NB4 (cell line): ENCODE results near the gene CPNE5.

ENCODE experiments used
- DNase-seq: peaks from one replicate; pipeline ENCODE4 v3.0.0; 2010; ENCODE audit warnings: low read depth
- H3K4me3 ChIP-seq: one replicate; pipeline ENCODE4 v1.5.1; 2011; ENCODE audit warnings: mild to moderate bottlenecking, low read depth, low read length, moderate library complexity
- CTCF ChIP-seq: IDR thresholded peaks from one replicate; pipeline ENCODE4 v1.5.1; 2012; ENCODE audit warnings: low read depth, low read length
- MYC ChIP-seq: IDR thresholded peaks from 2 replicates; pipeline ENCODE4 v1.6.1; 2011; ENCODE audit warnings: low read depth, low read length
- POLR2A ChIP-seq: IDR thresholded peaks from 2 replicates; pipeline ENCODE4 v1.6.1; 2011; ENCODE audit warnings: mild to moderate bottlenecking; ENCODE audit not compliant: insufficient read length; ENCODE audit errors: extremely low read depth
- TF ChIP-seq, protein P1 (sequence below): IDR thresholded peaks from 2 replicates; pipeline ENCODE4 v1.6.1; 2011; ENCODE audit warnings: low read depth, low read length

The CPNE5 gene

DNA sequence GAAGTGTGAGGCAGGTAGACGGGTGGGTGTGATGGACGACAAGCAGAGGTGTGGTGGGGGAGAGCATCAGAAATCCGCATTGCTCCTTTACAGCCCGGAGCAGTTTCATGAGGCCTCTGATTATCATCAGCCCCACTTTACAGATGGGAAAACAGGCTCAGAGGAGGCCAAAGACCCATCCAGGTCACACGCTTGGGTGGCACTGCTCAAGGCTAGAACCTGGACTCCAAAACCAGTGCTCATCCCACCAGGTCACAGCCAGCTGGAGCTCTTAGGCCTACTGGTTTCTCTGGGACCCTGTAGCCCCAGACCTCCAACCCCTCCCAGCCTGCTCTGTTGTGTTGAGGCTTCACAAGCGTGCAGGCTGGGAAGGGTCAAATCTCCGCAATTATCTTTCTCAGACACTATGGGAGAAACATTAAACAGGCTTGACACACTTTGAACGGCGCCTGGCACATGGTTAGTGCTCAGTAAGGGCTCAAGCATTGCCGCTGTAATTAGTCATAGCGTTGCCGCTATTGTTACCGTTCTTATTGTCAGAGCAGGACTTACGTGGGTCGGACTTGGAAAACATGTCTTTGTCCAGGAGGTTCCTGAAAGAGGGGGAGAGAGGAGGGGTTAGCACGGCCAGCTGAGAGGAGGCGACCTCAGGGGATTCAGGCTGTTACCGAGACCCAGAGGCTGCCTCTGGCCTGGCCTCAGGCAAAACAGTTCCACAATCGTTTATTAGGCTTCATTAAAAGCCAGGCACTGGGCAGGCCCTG, 16.6 kb downstream of the CPNE5 start:
- H3K4me3 ChIP-seq = no peak overlapping the region
- no peak for TF ChIP-seq POLR2A
- no peak for TF ChIP-seq MYC
- TF ChIP-seq, protein P1, sequence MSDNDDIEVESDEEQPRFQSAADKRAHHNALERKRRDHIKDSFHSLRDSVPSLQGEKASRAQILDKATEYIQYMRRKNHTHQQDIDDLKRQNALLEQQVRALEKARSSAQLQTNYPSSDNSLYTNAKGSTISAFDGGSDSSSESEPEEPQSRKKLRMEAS = no peak
- TF ChIP-seq CTCF = no peak
- no peak for DNase-seq

DNA sequence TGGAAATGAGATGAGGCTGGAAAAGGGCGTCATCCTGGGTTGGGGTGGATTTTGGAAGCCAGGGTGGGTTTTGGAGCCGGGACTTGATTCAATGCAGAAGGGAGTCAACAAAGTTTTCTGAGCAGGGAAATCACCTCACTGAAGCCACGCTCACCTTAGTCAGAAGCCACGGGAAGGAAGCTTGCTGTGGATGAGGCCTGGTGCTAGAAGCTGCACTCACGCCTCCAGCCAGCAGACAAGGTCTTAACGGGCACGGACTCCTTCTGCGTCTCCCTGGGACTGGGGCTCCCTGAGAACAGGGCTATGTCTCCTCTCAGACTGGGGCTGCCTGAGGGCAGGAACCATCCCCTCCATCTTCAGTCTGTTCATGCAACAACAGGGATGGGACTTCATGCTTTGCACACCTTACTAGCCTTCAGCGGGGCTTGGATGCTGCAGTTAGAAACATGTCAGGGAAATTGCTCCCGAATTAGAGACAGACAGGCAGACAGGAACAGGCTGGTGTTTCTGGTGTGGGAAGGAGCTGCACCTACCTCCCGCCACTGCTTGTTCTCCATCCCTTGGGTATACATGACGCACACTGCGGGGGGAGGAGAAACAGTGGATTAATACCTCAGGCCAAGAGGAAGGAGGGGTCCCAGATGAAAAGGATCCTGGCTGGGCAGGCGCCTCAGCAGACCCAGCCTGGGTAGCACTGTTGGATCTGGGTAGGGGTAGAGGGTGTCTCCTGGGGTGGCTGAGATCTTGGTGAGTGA, 17.5 kb downstream of the CPNE5 start:
- DNase-seq = no peak
- H3K4me3 ChIP-seq = no peak overlapping the region
- no peak for TF ChIP-seq POLR2A
- no peak for TF ChIP-seq CTCF
- no peak for TF ChIP-seq MYC
- TF ChIP-seq, protein P1 = no peak

GRCh38 chr6:36820700-36821580, 18.3 kb downstream of the CPNE5 start:
- TF ChIP-seq, protein P1 = no peak
- TF ChIP-seq MYC (no peak), CTCF (no peak), POLR2A (no peak)
- H3K4me3 ChIP-seq = no peak overlapping the region
- DNase-seq = peak; percentile 48

DNA sequence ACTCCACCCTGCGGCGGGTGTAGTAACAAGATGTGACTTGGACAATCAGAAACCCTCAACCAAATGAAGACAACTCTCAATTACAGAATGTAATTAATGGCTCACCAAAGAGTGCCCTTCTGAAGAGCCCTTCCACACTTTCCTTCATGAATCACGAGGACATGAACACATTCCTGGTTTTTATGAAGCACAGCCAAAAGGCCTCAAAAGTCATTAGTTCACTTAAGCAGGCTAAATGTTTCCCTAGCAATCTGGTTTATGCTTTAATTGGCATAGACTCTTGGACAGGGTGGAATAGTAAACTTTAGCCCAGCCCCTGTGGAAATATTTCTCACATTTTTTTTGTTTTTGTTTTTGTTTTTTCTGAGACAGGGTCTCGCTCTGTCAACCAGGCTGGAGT, 20.5 kb downstream of the CPNE5 start:
- no peak overlapping the region for H3K4me3 ChIP-seq
- no peak for DNase-seq
- no peak for TF ChIP-seq CTCF
- no peak for TF ChIP-seq MYC
- no peak for TF ChIP-seq POLR2A

- no peak for DNase-seq
- TF ChIP-seq MYC = no peak
- TF ChIP-seq CTCF = no peak
- TF ChIP-seq, protein P1 = no peak
- no peak for TF ChIP-seq POLR2A
- H3K4me3 ChIP-seq = no peak overlapping the region
These were observed 21.4 kb downstream of the CPNE5 start for GRCh38 chr6:36817847-36818246.
